A204.1 (cell line): Measurements from ENCODE around the gene C3orf70.
"Not testable (repeated sequence)": the region's sequence is repeated elsewhere in the genome, so short reads cannot be mapped to it uniquely, and the experiment has no call there.

Source experiments
- FAIRE-seq: peaks from 2 replicates; lab custom pipeline; 2012; peaks lifted over from hg19 to GRCh38; lab: Jason Lieb, UNC

C3orf70 gene

DNA sequence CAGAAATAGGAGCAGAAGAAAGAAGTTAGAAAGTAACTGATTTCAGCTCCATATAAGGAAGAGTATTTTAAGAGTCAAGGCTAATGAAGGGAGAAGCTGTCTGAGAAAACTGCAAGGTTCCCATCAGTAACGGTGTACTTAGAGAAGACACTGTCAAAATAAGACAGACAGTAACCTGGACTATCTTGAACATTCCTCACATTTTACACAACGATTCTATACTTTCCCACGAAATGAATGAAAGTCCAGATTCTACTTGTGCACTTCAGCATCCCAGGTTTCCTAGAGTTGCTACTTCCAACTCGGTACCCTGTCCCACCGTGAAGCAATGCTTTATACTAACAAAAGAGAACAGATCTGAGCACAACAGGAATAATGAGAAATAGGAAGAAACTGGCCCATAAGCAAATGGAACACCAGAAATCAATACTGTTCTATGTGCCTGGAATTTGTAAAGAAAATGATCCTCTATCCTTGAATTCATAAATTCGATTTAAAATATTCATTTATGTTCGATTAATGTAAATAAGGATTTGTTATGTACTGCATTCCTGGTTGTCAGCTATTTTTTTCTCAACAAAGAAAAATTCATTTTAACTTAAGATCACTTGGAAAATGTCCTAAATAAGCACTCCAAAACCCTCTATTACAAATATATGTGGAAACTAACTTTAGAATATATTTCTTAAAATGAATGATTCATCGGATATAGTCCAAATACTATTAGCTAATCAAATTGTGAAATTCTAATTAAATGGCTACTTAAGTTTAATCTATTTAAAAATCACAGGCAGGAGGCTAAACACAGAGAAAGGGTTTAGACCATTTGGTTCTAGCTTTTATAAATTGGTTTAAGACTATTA is 1.5 kb downstream of the C3orf70 start:
- FAIRE-seq: no peak

DNA sequence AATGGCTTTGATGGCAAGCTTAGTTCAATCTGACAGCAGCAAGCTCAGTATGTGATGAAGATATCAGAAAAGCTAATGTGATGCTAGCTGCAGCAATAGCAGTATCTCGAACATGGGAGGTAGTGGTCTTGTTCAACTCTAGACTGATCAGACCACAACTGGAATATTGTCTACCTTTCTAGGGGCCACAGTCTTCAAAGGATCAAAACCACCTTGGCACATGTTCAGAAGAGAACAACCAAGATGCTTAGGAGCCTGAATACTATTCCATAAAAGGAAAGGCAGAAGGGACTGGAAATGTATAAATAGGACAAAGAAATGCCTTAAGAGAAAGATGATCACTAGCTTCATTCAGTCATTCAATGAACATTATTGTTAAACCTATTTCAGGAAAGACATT is 2.3 kb downstream of the C3orf70 start:
- FAIRE-seq: no peak

GRCh38 chr3:185149591-185149990 is 3.3 kb downstream of the C3orf70 start:
- FAIRE-seq: no peak

GRCh38 chr3:185145511-185145910 is 7.3 kb downstream of the C3orf70 start:
- no peak for FAIRE-seq

- FAIRE-seq: no peak
These were observed 8.1 kb downstream of the C3orf70 start for GRCh38 chr3:185144784-185145183.

DNA sequence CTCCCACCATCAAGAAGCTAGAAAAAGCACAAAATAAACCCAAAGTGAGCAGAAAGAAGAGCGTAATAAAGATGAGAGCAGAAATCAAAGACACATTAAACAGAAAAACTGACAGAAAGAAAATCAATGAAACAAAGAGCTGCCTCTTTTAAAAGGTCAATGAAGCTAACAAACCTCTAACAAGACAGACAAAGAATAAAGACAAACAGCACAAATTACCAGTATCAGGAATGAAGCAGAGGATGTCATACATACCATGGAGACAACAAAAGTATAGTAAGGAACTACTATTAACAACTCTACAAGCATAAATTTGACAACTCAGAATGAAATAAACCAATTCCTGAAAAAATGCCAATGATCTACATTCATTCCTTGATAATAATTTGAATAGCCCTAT is 15.0 kb downstream of the C3orf70 start:
- FAIRE-seq: no peak

DNA sequence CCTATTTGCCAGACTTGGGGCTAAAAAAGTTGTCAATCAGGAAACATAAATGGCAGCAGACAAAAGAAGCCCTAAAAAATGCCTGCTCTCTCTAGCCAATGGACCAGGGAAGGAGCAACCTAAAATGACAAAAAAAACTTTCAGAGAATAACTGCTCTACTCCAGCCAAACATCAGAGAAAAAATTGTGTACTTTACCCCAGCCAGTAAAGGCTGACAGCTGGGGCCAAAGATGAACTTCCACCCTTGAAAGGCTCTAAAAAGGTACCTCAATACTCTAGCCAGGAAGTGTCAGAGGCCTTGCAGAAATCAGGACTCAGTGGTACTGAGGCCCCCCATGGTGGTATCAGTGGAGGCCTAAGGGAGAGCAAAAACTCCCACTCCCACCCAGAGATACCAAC is 18.4 kb downstream of the C3orf70 start:
- FAIRE-seq: no peak

GRCh38 chr3:185131602-185132256 is 21.1 kb downstream of the C3orf70 start:
- FAIRE-seq: no peak

DNA sequence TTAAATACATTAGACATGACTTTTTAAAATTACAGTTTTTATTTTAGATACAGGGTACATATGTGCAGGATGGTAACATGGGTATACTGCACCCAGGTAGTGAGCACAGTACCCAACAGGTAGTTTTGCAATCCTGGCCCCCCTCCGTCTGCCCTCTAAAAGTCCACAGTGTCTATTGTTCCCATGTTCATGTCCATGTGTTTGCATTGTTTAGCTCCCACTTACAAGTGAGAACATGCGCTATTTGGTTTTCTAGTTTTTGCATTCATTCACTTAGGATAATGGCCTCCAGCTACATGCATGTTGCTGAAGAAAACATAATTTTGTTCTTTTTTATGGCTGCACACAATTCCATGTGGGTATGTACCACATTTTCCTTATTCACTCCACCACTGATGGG is 23.8 kb downstream of the C3orf70 start:
- no peak for FAIRE-seq

GRCh38 chr3:185126201-185126600 is 26.7 kb downstream of the C3orf70 start:
- FAIRE-seq: no peak

GRCh38 chr3:185120126-185120525 is 32.7 kb downstream of the C3orf70 start:
- no peak for FAIRE-seq

DNA sequence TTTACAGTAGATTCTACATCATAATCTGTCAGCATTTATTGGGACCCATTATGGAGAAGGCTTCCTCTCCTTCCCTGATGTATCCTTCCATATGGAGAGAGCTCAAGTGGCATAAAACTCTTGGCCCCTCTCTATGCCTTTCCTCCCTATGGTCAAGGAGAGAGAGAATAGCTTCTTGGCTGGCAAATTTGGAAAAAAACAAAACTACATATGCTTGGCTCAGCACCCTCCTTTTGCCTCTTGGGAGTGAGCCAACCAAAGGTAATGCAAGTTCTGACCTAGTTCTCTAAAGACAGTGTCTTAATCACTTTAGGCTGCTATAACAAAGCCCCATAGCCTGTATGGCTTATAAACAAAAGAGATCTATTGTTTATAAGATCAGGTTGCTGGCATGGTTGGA is 37.5 kb downstream of the C3orf70 start:
- FAIRE-seq: no peak

- FAIRE-seq: no peak
These were observed 38.1 kb downstream of the C3orf70 start for GRCh38 chr3:185114756-185115155.

GRCh38 chr3:185112186-185112585 is 40.7 kb downstream of the C3orf70 start:
- no peak for FAIRE-seq

- FAIRE-seq: not testable (repeated sequence)
These were observed 43.8 kb downstream of the C3orf70 start for GRCh38 chr3:185109012-185109411.

GRCh38 chr3:185106256-185106890 is 46.5 kb downstream of the C3orf70 start:
- FAIRE-seq: not testable (repeated sequence)

DNA sequence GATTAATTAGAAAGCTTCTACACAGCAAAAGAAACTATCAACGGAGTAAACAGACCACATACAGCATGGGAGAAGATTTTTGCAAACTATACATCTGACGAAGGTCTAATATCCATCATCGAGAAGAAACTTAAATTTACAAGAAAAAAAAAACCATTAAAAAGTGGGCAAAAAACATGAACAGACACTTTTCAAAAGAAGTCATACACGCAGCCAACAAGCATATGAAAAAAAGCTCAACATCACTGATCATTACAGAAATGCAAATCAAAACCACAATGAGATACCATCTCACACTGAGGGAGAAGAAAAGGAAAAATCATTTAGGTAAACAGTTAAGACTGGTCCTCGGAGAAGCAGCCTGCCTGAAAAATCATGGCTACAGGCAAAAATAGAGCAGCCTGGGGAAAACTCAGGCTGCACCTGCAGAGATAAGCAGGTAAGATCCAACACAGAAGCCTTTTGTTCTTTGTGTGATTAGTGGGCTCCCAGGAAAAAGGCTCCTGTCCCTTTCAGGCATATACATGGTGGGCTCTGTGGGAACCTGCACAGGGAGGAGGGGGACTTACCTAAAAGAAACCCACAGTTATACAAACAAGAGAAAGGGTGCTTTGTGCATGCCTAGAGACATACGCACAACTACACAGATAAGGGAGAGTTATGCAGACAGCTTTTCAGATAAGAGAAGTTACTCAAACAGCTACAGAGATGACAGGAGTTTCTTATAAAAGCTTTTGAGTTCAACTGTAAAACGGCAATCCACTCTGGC is 49.3 kb downstream of the C3orf70 start:
- no peak for FAIRE-seq

DNA sequence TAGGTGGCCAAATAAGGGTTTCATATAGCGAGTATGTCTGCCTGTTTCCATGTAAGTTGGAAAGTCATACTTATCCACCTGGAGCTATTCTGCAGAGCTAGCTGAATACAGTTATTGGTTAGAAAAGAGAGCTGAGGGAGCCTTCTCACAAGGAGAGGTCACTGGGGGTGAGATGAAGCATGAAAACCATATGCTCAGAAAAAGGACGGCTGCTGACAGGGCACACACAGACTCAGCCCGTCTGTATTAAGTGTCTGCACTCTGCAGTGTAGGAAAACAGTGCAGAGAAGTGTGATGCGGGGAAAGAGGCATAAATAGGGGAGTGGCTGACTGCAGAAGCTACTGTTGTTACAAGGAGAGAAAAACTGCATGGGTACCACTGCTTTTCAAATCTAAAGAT is 58.2 kb downstream of the C3orf70 start:
- no peak for FAIRE-seq

DNA sequence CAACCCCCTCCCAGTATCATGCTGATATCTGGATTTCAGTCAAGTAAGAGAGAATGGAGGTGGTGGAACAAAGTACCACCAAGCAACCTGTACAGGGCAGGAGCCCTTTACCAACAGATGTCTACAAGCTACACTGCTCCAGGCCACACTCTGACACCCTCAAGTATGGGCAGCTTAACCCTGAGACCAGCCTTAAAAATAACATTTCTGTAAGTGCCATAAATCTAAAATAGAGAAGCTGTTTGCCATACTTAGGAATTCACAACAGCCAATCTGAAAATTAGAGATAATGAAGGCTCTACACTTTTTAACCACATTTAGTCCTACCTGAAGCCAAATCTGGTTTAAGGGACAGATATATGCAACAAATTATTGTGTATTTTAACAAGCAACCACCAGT is 59.7 kb downstream of the C3orf70 start:
- FAIRE-seq: no peak

DNA sequence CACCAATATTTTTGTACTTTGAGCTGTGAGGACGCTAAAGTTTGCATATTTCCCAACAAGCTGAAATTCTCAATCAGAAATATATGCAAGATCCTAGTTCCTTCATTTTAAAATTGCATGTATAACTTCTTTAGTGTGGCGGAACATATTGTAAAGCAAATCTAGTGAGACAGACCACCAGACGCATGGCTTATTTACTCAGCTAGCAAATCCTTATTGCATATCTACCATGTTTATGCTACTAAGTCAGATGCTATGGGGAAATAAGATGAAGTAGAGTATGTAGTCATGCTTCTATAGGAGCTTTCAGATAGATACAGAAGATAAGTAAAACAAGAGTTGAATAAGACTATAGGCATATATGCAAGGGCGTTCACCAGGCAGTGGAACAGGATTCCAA is 62.0 kb downstream of the C3orf70 start:
- FAIRE-seq: no peak

DNA sequence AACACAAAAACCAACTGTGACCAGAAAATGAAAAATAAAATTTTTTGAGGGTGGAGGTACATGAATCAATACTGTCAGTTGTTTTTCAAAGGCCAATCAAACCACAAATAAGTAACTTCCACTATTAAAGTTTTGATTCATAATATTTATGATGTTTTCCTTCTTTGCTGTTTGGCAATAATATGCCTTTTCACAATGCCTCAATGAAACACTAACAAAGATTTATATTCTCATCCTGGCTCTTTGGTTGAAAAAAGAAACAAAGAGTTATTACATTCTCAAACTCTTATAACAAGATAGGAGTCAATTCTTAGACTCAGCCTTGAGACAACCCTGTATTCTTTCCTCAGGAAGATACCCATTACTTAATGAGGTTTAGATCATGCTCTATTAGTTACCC is 63.1 kb downstream of the C3orf70 start:
- no peak for FAIRE-seq

DNA sequence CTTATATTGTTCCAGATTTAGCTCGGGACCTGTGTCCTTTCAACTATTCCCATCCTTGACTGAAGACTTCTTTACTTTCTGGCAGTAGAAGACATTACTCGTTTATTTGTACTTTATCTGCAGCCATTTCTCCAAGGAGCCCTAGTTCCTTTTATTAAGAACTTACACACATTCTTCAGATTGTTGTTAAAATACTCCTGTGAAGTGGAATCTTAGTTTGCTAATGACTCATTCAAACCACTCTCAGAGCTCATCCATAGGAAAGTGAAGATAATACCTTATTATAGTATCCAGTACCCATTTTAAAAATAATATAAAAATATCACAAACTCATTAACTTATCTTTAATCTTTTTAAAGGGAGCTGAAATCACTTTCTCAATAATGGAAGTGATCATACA is 63.5 kb downstream of the C3orf70 start:
- FAIRE-seq: no peak

GRCh38 chr3:185087419-185087818 is 65.4 kb downstream of the C3orf70 start:
- FAIRE-seq: no peak
